Ectodermal cell (in vitro differentiated cells): ENCODE measurements around the gene SLC29A4.
"Not testable (repeated sequence)": the region's sequence is repeated elsewhere in the genome, so short reads cannot be mapped to it uniquely, and the experiment has no call there.

Source experiments
- H3K27ac ChIP-seq: 2 replicates; pipeline ENCODE4 v1.7.0; 2013; ENCODE audit warnings: mild to moderate bottlenecking, low read depth, low read length; ENCODE audit not compliant: insufficient read depth, poor library complexity, severe bottlenecking
- H3K27me3 ChIP-seq: 2 replicates; pipeline ENCODE4 v1.7.0; 2013; ENCODE audit warnings: mild to moderate bottlenecking, low read length; ENCODE audit not compliant: insufficient read depth, control insufficient read depth, poor library complexity, severe bottlenecking
- H3K36me3 ChIP-seq: one replicate; pipeline ENCODE4 v1.7.0; 2013; ENCODE audit warnings: low read length; ENCODE audit not compliant: control insufficient read depth, insufficient read depth
- H3K4me1 ChIP-seq: one replicate; pipeline ENCODE4 v1.7.0; 2013; ENCODE audit warnings: low read length; ENCODE audit not compliant: control insufficient read depth, insufficient read depth
- H3K4me3 ChIP-seq: 2 replicates; pipeline ENCODE4 v1.7.0; 2013; ENCODE audit warnings: low read depth, low read length, control low read depth; ENCODE audit not compliant: insufficient read depth
- H3K9me3 ChIP-seq: 2 replicates; pipeline ENCODE4 v1.7.0; 2013; ENCODE audit warnings: mild to moderate bottlenecking, low read length, moderate library complexity; ENCODE audit not compliant: control insufficient read depth
- WGBS, 2 experiments: methylation state at CpG; one replicate each; pipeline ENCODE4 v1.1.7; 2013; ENCODE audit warnings: missing lambda C conversion rate in 2 of 2; 5-methylcytosine and 5-hydroxymethylcytosine counted together

Gene SLC29A4

DNA sequence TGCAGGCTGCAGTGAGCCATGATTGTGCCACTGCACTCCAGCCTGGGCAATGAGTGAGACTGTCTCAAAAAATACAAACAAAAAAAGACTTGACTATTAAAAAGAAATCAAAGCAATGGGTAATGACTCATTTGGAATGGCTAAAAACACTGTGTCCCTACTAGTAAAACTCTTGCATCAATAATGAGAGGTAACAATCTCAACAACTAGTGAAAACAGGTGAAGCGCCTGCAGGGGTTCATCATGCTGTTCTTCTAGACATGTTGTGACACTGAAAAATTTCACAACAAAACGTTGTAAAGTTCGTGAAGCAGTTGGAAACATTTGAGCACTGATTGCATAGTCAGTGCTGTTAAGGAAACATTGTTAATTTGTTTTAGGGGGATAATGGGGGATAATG lies 26.9 kb upstream of the SLC29A4 start:
- WGBS, 2 experiments, result 81 to 94% methylated on average over 3 of the region's 3 CpGs
- no peaks in the 10 kb centered on the region for H3K27me3 ChIP-seq
- H3K36me3 ChIP-seq, result no peaks in the 10 kb centered on the region
- no peaks in the 10 kb centered on the region for H3K4me1 ChIP-seq
- H3K4me3 ChIP-seq, result no peak overlapping the region
- no peak overlapping the region for H3K27ac ChIP-seq
- H3K9me3 ChIP-seq, result no peaks in the 10 kb centered on the region

GRCh38 chr7:5260530-5261068 lies 22.1 kb upstream of the SLC29A4 start:
- not testable (repeated sequence) for H3K27me3 ChIP-seq
- WGBS, 2 experiments, result 90 to 94% methylated on average over 15 of the region's 15 CpGs

DNA sequence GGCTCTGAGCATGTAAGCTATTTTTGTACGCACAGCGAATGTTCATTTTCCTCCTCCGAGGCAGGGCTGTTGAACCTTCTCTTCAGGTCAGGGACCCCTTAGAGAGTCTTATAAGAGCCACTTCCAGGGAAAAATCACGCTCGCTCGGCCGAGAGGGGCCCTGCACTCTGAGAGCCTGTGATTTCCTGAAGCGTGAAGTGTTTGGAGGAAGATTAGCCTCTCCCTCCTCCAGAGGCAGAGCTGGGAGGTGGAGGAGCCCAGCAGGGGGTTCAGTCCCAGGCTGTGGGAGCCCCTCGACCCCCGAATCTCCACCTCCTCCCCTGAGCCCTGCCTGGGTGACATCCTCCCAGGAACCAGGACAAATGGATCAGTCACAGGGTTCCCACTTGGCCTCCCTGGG lies 19.7 kb upstream of the SLC29A4 start:
- not testable (repeated sequence) for H3K36me3 ChIP-seq, H3K27ac ChIP-seq, H3K4me3 ChIP-seq, H3K27me3 ChIP-seq, H3K9me3 ChIP-seq
- WGBS, 2 experiments, result 54 to 56% methylated on average over 10 of the region's 10 CpGs
- H3K4me1 ChIP-seq, result peaks cover 10% of the 10 kb centered on the region

More at GRCh38 chr7:5260530-5261068, 22.1 kb upstream of the SLC29A4 start:
- not testable (repeated sequence) for H3K36me3 ChIP-seq, H3K4me1 ChIP-seq, H3K9me3 ChIP-seq, H3K4me3 ChIP-seq, H3K27ac ChIP-seq

GRCh38 chr7:5265320-5266190 lies 17.2 kb upstream of the SLC29A4 start:
- Histone ChIP-seq H3K4me3 (no peak overlapping the region), H3K4me1 (peaks cover 10% of the 10 kb centered on the region), H3K9me3 (no peaks in the 10 kb centered on the region), H3K36me3 (no peaks in the 10 kb centered on the region), H3K27me3 (no peaks in the 10 kb centered on the region), H3K27ac (no peak overlapping the region)
- WGBS, 2 experiments, result 85 to 86% methylated on average over 19 of the region's 19 CpGs

GRCh38 chr7:5266191-5267028 lies 16.3 kb upstream of the SLC29A4 start:
- H3K9me3 ChIP-seq, result no peaks in the 10 kb centered on the region
- H3K4me3 ChIP-seq, result no peak overlapping the region
- H3K36me3 ChIP-seq, result no peaks in the 10 kb centered on the region
- no peaks in the 10 kb centered on the region for H3K27me3 ChIP-seq
- WGBS, 2 experiments, result 56 to 57% methylated on average over 20 of the region's 20 CpGs
- peaks cover 10% of the 10 kb centered on the region for H3K4me1 ChIP-seq
- no peak overlapping the region for H3K27ac ChIP-seq

DNA sequence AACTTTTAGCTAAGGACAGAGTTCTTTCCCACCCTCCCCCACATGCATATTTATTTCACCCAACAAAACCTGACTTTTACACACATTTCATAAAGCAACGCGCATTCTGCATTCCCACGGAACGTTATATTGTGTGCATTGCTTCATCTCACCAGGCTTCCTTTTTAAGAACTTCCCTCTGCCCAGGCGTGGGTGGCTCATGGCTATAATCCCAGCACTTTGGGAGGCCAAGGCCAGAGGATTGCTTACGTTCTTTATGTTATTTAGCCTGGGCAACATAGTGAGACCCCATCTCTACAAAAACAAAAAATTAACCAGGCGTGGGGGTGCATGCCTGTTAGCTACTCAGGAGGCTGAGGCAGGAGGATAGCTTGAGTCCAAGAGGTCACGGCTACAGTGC lies 14.9 kb upstream of the SLC29A4 start:
- not testable (repeated sequence) for H3K4me1 ChIP-seq, H3K4me3 ChIP-seq, H3K27me3 ChIP-seq, H3K36me3 ChIP-seq, H3K9me3 ChIP-seq, H3K27ac ChIP-seq
- WGBS, 2 experiments, result 94 to 96% methylated on average over 8 of the region's 8 CpGs

DNA sequence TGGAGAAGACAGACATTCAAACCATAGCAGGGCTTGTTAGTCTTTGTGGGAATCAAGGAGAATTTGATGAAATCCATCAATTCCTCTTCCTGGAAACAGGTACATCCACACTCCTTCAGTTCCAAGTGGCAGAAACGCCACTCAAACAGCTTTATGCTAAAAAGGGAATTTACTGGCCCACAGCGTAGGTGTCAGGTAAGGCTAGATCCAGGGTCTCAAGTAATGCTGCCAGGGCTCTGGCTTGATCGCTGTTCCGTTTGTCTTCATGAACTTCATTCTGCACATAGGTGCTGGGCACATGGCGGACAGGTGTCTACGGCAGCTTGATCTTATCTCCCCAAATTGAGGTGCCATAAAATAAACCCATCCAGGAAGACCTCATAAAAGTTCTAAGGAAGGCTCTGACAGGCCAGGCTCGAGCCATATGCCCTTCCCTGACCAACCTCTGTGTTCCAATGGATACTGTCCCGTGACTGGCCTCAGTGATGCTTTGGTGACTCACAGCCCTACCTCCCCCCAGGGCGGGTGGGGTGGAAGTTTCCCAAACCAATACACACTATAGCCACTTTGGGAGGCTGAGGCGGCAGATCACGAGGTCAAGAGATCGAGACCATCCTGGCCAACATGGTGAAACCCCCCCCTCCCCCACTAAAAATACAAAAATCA lies 12.6 kb upstream of the SLC29A4 start:
- not testable (repeated sequence) for H3K27ac ChIP-seq, H3K36me3 ChIP-seq, H3K27me3 ChIP-seq, H3K4me1 ChIP-seq, H3K9me3 ChIP-seq, H3K4me3 ChIP-seq
- WGBS, 2 experiments, result 82 to 83% methylated on average over 12 of the region's 12 CpGs

DNA sequence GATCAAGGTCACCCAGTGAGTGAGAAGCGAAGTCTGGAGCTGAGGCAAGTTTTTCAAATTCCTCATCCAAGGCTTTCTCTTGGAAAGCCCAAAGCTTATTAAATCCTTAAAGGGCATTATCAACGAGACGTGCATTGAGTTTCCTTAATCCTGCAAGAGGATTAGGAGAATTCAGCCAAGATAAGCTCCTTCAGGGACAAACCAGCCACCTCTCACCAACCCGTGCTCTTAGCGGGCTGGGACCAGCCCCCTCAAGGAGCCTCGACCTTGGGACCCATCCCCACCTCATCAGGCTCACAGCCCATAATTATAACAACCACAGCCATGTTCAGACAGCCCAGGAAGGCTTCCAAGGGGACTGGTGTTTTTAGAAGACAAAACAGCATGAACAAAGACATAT lies 12.0 kb upstream of the SLC29A4 start:
- no peaks in the 10 kb centered on the region for H3K36me3 ChIP-seq
- no peaks in the 10 kb centered on the region for H3K9me3 ChIP-seq
- H3K27me3 ChIP-seq, result no peaks in the 10 kb centered on the region
- H3K27ac ChIP-seq, result no peak overlapping the region
- H3K4me3 ChIP-seq, result no peak overlapping the region
- 33 to 38% methylated on average over 4 of the region's 6 CpGs for WGBS, 2 experiments
- H3K4me1 ChIP-seq, result peaks cover 3% of the 10 kb centered on the region

- H3K4me3 ChIP-seq, H3K36me3 ChIP-seq, H3K4me1 ChIP-seq, H3K27ac ChIP-seq, H3K9me3 ChIP-seq, H3K27me3 ChIP-seq: not testable (repeated sequence)
- WGBS, 2 experiments, result 83 to 87% methylated on average over 16 to 18 of the region's 18 CpGs
Observed at GRCh38 chr7:5273831-5274405, 8.8 kb upstream of the SLC29A4 start.
